HEK293 (cell line): ENCODE measurements around the gene OBSCN.

Experiments
- CTCF ChIA-PET: fragments of 350-600 bp; formaldehyde crosslinking; extraction: SDS; loops from one replicate; lab custom pipeline; 2021; ENCODE audit warnings: antibody characterized with exemption; lab: Yijun Ruan, JAX
- POLR2A ChIA-PET: fragments of 300-600 bp; formaldehyde crosslinking; extraction: SDS; loops from one replicate; lab custom pipeline; 2020; ENCODE audit warnings: antibody characterized with exemption, inconsistent platforms; lab: Yijun Ruan, JAX
- H3K27ac ChIP-seq: fragments of 200-500 bp; sonication (Bioruptor generic); 2 replicates; pipeline ENCODE4 v1.5.1; 2014; ENCODE audit warnings: low read depth, low read length, control low read depth, inconsistent platforms; ENCODE audit errors: extremely low read depth
- H3K36me3 ChIP-seq, 2 experiments: fragments of 200-500 bp in 1 of 2; sonication (Bioruptor generic) in 1 of 2; 1 replicate in 1 of 2; 2 replicates in 1 of 2; pipeline ENCODE4 v1.5.1; 2014 to 2017; ENCODE audit warnings: inconsistent platforms in 2 of 2, low read length in 2 of 2; ENCODE audit not compliant: control insufficient read depth in 2 of 2, insufficient read depth in 1 of 2
- H3K4me1 ChIP-seq: fragments of 200-500 bp; sonication (Bioruptor generic); 2 replicates; pipeline ENCODE4 v1.5.1; 2014; ENCODE audit warnings: mild to moderate bottlenecking, low read length, inconsistent platforms; ENCODE audit not compliant: control insufficient read depth, insufficient read depth
- H3K4me3 ChIP-seq: 2 replicates; pipeline ENCODE4 v1.5.1; 2011; ENCODE audit warnings: low read depth, mild to moderate bottlenecking, control low read depth, low read length, moderate library complexity
- H3K9me3 ChIP-seq: fragments of 200-500 bp; sonication (Bioruptor generic); 2 replicates; pipeline ENCODE4 v1.5.1; 2014; ENCODE audit warnings: low read depth, low read length, inconsistent platforms; ENCODE audit not compliant: control insufficient read depth, insufficient read depth
- BCL11B ChIP-seq: fragments of 450-650 bp; formaldehyde crosslinking; IDR thresholded peaks from 2 replicates; pipeline ENCODE4 v1.5.1; 2016; ENCODE audit warnings: low read depth, missing biosample characterization, missing genetic modification characterization
- FEZF1 ChIP-seq: fragments of 450-650 bp; formaldehyde crosslinking; IDR thresholded peaks from 2 replicates; pipeline ENCODE4 v1.5.1; 2016; ENCODE audit warnings: missing biosample characterization, missing genetic modification characterization
- GLIS1 ChIP-seq: fragments of 450-650 bp; formaldehyde crosslinking; IDR thresholded peaks from 2 replicates; pipeline ENCODE4 v1.5.1; 2016; ENCODE audit warnings: missing biosample characterization, missing genetic modification characterization
- RBAK ChIP-seq: fragments of 450-650 bp; formaldehyde crosslinking; IDR thresholded peaks from 2 replicates; pipeline ENCODE4 v1.5.1; 2016; ENCODE audit warnings: missing biosample characterization, missing genetic modification characterization
- ZBTB48 ChIP-seq: fragments of 450-650 bp; formaldehyde crosslinking; IDR thresholded peaks from 2 replicates; pipeline ENCODE4 v1.5.1; 2016; ENCODE audit warnings: missing biosample characterization, missing genetic modification characterization
- ZNF121 ChIP-seq: fragments of 450-650 bp; formaldehyde crosslinking; IDR thresholded peaks from 2 replicates; pipeline ENCODE4 v1.5.1; 2016; ENCODE audit warnings: missing biosample characterization, missing genetic modification characterization
- ZNF174 ChIP-seq: fragments of 450-650 bp; formaldehyde crosslinking; IDR thresholded peaks from 2 replicates; pipeline ENCODE4 v1.5.0; 2017; ENCODE audit warnings: missing biosample characterization, mild to moderate bottlenecking, missing genetic modification characterization
- ZNF394 ChIP-seq: fragments of 450-650 bp; formaldehyde crosslinking; IDR thresholded peaks from 2 replicates; pipeline ENCODE4 v1.5.1; 2016; ENCODE audit warnings: missing biosample characterization, missing genetic modification characterization, mild to moderate bottlenecking, moderate library complexity, borderline replicate concordance
- ZNF561 ChIP-seq: fragments of 450-650 bp; IDR thresholded peaks from 2 replicates; pipeline ENCODE4 v1.5.1; 2018; ENCODE audit warnings: missing biosample characterization, missing genetic modification characterization, borderline replicate concordance
- ZNF677 ChIP-seq: fragments of 450-650 bp; IDR thresholded peaks from 2 replicates; pipeline ENCODE4 v1.5.0; 2018; ENCODE audit warnings: missing biosample characterization, mild to moderate bottlenecking, missing genetic modification characterization, moderate library complexity
- ZNF777 ChIP-seq: fragments of 450-650 bp; formaldehyde crosslinking; IDR thresholded peaks from 2 replicates; pipeline ENCODE4 v1.5.1; 2017; ENCODE audit warnings: missing biosample characterization, missing genetic modification characterization, borderline replicate concordance
- TF ChIP-seq, protein P1 (sequence below): fragments of 450-650 bp; formaldehyde crosslinking; IDR thresholded peaks from 2 replicates; pipeline ENCODE4 v1.5.1; 2016; ENCODE audit warnings: missing biosample characterization, missing genetic modification characterization
- TF ChIP-seq, protein P2 (sequence below): fragments of 450-650 bp; formaldehyde crosslinking; IDR thresholded peaks from 2 replicates; pipeline ENCODE4 v1.5.1; 2016; ENCODE audit warnings: missing biosample characterization, missing genetic modification characterization
- TF ChIP-seq, protein P3 (sequence below): fragments of 450-650 bp; formaldehyde crosslinking; IDR thresholded peaks from 2 replicates; pipeline ENCODE4 v1.5.1; 2017; ENCODE audit warnings: missing biosample characterization, missing genetic modification characterization
- TF ChIP-seq, protein P4 (sequence below): fragments of 450-650 bp; formaldehyde crosslinking; IDR thresholded peaks from 2 replicates; pipeline ENCODE4 v1.5.1; 2016; ENCODE audit warnings: missing biosample characterization, missing genetic modification characterization

OBSCN gene

DNA sequence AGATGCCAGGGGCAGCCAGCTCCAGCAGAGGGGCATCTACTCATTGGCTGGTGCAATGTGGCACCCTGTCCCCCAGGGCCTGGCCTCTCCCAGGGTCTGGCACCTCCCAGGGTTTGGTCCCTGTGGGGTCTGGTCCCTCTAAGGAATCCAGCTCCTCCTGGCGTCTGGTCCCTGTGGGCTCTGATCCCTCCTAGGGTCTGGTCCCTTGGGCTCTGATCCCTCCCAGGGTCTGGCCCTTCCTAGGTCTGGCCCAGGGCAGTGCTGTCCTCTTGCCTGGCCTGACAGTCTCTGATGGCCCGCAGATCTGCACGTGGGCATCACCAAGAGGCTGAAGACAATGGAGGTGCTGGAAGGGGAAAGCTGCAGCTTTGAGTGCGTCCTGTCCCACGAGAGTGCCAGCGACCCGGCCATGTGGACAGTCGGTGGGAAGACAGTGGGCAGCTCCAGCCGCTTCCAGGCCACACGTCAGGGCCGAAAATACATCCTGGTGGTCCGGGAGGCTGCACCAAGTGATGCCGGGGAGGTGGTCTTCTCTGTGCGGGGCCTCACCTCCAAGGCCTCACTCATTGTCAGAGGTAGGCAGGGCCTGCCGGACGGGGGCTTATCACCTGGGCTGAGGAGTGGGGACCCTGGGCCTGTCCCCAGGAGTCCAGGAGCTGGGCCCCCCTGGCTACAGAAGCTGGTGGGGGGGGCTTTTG, 73.9 kb downstream of the OBSCN start:
- CTCF ChIA-PET: interaction anchor here (0.7 kb wide), 1 partner anchor 104 kb away, joined by 3 read pairs; no protein-coding TSS in a partner anchor
- Histone ChIP-seq H3K27ac (no peak overlapping the region), H3K36me3 (peaks cover 0 to 30% of the 10 kb centered on the region in 2 experiments; a peak in 1 of 3 replicates), H3K9me3 (no peaks in the 10 kb centered on the region), H3K4me1 (no peaks in the 10 kb centered on the region), H3K4me3 (no peak overlapping the region)
- POLR2A ChIA-PET: interaction anchor here (0.7 kb wide), 1 partner anchor 68 kb away, joined by 3 read pairs; no protein-coding TSS in a partner anchor
- TF ChIP-seq GLIS1 (peak; percentile 100), ZNF677 (tag by site-specific recombination) (no peak)

DNA sequence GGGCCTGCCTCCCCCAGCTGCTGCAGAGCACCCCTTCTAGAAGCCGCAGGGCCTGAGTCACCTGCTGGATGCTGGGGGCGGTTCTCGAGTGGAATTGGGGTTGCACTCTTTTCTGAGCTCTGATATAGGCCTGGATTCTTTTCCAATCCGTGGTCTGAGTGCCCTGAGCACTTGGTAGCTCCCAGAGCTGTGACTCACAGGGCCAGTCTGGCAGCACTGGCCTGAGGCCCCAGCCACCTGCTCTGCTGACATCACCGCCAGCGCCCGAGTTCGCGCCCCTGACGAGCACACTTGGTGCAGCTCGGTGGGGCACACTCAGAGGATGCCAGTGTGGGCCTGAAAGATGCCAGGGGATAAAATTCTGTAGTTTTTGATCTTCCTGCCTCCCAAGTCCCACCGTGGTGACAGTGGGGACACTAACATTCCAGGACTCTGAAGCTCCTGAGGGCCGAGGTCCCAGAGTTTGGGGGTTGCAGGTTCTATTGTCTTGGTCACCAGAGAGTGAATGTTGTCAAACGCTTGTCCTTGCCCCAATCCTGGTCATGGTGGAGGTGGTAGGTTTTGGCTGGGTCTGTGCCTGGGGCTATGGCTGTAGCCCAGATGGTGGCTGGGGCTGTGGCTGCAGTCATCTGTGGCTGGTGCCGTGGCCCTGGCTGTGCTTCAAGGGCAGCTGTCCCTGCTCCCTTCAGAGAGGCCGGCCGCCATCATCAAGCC, 74.6 kb downstream of the OBSCN start:
- H3K4me3 ChIP-seq: no peak overlapping the region
- no peak for TF ChIP-seq ZNF777 (tag by site-specific recombination)
- TF ChIP-seq, protein P1, sequence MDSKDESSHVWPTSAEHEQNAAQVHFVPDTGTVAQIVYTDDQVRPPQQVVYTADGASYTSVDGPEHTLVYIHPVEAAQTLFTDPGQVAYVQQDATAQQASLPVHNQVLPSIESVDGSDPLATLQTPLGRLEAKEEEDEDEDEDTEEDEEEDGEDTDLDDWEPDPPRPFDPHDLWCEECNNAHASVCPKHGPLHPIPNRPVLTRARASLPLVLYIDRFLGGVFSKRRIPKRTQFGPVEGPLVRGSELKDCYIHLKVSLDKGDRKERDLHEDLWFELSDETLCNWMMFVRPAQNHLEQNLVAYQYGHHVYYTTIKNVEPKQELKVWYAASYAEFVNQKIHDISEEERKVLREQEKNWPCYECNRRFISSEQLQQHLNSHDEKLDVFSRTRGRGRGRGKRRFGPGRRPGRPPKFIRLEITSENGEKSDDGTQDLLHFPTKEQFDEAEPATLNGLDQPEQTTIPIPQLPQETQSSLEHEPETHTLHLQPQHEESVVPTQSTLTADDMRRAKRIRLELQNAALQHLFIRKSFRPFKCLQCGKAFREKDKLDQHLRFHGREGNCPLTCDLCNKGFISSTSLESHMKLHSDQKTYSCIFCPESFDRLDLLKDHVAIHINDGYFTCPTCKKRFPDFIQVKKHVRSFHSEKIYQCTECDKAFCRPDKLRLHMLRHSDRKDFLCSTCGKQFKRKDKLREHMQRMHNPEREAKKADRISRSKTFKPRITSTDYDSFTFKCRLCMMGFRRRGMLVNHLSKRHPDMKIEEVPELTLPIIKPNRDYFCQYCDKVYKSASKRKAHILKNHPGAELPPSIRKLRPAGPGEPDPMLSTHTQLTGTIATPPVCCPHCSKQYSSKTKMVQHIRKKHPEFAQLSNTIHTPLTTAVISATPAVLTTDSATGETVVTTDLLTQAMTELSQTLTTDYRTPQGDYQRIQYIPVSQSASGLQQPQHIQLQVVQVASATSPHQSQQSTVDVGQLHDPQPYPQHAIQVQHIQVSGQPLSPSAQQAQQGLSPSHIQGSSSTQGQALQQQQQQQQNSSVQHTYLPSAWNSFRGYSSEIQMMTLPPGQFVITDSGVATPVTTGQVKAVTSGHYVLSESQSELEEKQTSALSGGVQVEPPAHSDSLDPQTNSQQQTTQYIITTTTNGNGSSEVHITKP (tag by site-specific recombination): peak; percentile 81
- CTCF ChIA-PET: interaction anchor here (0.7 kb wide), 1 partner anchor 103 kb away, joined by 3 read pairs; no protein-coding TSS in a partner anchor
- H3K36me3 ChIP-seq: peaks cover 0 to 24% of the 10 kb centered on the region in 2 experiments; a peak in 1 of 3 replicates
- POLR2A ChIA-PET: no interaction called here
- H3K9me3 ChIP-seq: no peaks in the 10 kb centered on the region
- H3K27ac ChIP-seq: no peak overlapping the region
- H3K4me1 ChIP-seq: no peaks in the 10 kb centered on the region

DNA sequence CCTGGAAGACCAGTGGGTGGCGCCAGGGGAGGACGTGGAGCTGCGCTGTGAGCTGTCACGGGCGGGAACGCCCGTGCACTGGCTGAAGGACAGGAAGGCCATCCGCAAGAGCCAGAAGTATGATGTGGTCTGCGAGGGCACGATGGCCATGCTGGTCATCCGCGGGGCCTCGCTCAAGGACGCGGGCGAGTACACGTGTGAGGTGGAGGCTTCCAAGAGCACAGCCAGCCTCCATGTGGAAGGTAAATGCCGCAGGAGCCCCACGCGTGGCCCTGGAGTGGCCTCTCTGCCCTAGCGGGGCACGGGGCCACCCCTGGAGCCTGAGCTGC, 75.2 kb downstream of the OBSCN start:
- Histone ChIP-seq H3K36me3 (peaks cover 0 to 24% of the 10 kb centered on the region in 2 experiments; a peak in 1 of 3 replicates), H3K27ac (no peak overlapping the region), H3K4me3 (no peak overlapping the region), H3K4me1 (no peaks in the 10 kb centered on the region), H3K9me3 (no peaks in the 10 kb centered on the region)
- ChIA-PET POLR2A (no interaction called here), CTCF (interaction anchor here (1.0 kb wide), 1 partner anchor 26 kb away, joined by 3 read pairs; no protein-coding TSS in a partner anchor)
- no peak for TF ChIP-seq BCL11B (tag by site-specific recombination)
- TF ChIP-seq ZNF121 (tag by site-specific recombination): no peak
- TF ChIP-seq ZNF677 (tag by site-specific recombination): no peak
- TF ChIP-seq RBAK (tag by site-specific recombination): no peak
- no peak for TF ChIP-seq ZBTB48 (tag by site-specific recombination)
- TF ChIP-seq ZNF394 (tag by site-specific recombination): no peak
- TF ChIP-seq, protein P2, sequence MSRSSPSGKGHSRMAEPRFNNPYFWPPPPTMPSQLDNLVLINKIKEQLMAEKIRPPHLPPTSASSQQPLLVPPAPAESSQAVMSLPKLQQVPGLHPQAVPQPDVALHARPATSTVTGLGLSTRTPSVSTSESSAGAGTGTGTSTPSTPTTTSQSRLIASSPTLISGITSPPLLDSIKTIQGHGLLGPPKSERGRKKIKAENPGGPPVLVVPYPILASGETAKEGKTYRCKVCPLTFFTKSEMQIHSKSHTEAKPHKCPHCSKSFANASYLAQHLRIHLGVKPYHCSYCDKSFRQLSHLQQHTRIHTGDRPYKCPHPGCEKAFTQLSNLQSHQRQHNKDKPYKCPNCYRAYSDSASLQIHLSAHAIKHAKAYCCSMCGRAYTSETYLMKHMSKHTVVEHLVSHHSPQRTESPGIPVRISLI (tag by site-specific recombination): no peak
- TF ChIP-seq ZNF561 (tag by site-specific recombination): no peak
- TF ChIP-seq, protein P3, sequence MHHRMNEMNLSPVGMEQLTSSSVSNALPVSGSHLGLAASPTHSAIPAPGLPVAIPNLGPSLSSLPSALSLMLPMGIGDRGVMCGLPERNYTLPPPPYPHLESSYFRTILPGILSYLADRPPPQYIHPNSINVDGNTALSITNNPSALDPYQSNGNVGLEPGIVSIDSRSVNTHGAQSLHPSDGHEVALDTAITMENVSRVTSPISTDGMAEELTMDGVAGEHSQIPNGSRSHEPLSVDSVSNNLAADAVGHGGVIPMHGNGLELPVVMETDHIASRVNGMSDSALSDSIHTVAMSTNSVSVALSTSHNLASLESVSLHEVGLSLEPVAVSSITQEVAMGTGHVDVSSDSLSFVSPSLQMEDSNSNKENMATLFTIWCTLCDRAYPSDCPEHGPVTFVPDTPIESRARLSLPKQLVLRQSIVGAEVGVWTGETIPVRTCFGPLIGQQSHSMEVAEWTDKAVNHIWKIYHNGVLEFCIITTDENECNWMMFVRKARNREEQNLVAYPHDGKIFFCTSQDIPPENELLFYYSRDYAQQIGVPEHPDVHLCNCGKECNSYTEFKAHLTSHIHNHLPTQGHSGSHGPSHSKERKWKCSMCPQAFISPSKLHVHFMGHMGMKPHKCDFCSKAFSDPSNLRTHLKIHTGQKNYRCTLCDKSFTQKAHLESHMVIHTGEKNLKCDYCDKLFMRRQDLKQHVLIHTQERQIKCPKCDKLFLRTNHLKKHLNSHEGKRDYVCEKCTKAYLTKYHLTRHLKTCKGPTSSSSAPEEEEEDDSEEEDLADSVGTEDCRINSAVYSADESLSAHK (tag by site-specific recombination): no peak
- TF ChIP-seq FEZF1 (tag by site-specific recombination): no peak
- TF ChIP-seq ZNF174 (tag by site-specific recombination): no peak
- TF ChIP-seq, protein P4, sequence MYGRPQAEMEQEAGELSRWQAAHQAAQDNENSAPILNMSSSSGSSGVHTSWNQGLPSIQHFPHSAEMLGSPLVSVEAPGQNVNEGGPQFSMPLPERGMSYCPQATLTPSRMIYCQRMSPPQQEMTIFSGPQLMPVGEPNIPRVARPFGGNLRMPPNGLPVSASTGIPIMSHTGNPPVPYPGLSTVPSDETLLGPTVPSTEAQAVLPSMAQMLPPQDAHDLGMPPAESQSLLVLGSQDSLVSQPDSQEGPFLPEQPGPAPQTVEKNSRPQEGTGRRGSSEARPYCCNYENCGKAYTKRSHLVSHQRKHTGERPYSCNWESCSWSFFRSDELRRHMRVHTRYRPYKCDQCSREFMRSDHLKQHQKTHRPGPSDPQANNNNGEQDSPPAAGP: no peak
